Chondrocyte (in vitro differentiated cells): ENCODE results near the gene SPRR2E. TPM values are rescaled to one million over a fixed set of nuclear protein-coding genes. Genes with fewer than 3 reads are reported as not detected.
"Not testable (repeated sequence)": the region's sequence is repeated elsewhere in the genome, so short reads cannot be mapped to it uniquely, and the experiment has no call there.

Experiments used
- DNase-seq: peaks from one replicate; pipeline ENCODE4 v3.0.0; 2021; ENCODE audit warnings: mixed read lengths, low spot score
- H3K27ac Mint-ChIP-seq: one replicate; pipeline ENCODE4 v1.8.0; 2021; ENCODE audit warnings: mild to moderate bottlenecking, moderate library complexity, mixed read lengths; ENCODE audit not compliant: unreplicated experiment
- H3K27me3 Mint-ChIP-seq: 2 replicates; pipeline ENCODE4 v1.8.0; 2021; ENCODE audit warnings: low read depth, mixed read lengths
- H3K36me3 Mint-ChIP-seq: 2 replicates; pipeline ENCODE4 v1.8.0; 2021; ENCODE audit warnings: low read depth, mixed read lengths
- H3K4me1 Mint-ChIP-seq: 2 replicates; pipeline ENCODE4 v1.8.0; 2021; ENCODE audit warnings: low read depth, mild to moderate bottlenecking, mixed read lengths
- H3K4me3 Mint-ChIP-seq: one replicate; pipeline ENCODE4 v1.8.0; 2021; ENCODE audit warnings: mild to moderate bottlenecking, moderate library complexity, mixed read lengths; ENCODE audit not compliant: unreplicated experiment
- H3K9me3 Mint-ChIP-seq: 2 replicates; pipeline ENCODE4 v1.8.0; 2021; ENCODE audit warnings: low read depth, mixed read lengths
- CTCF ChIP-seq: fragments of 200-600 bp; sonication (generic); IDR thresholded peaks from 2 replicates; pipeline ENCODE4 v1.5.0; 2021; ENCODE audit warnings: antibody characterized with exemption, mild to moderate bottlenecking, moderate library complexity
- total RNA-seq: library from RNA; stranded (reverse); gene quantifications from 3 replicates; pipeline ENCODE4 v1.2.1, GENCODE V29; 2021

SPRR2E gene
- total RNA-seq, 1 donor from 2014 or later: not detected

GRCh38 chr1:153058154-153058553 is 36.2 kb downstream of the SPRR2E start:
- DNase-seq: no peak
- Mint-ChIP-seq H3K9me3 (peaks cover 9% of the 10 kb centered on the region), H3K36me3 (no peaks in the 10 kb centered on the region), H3K27ac (no peak overlapping the region), H3K4me3 (no peak overlapping the region), H3K4me1 (no peaks in the 10 kb centered on the region), H3K27me3 (peaks cover 4% of the 10 kb centered on the region)
- no peak for TF ChIP-seq CTCF

- Mint-ChIP-seq H3K27ac (no peak within 1 kb of the TSS), H3K27me3 (peaks cover 4% of the 10 kb centered on the region), H3K9me3 (peaks cover 16% of the 10 kb centered on the region), H3K36me3 (no peaks in the 10 kb centered on the region), H3K4me3 (no peak within 1 kb of the TSS), H3K4me1 (no peaks in the 10 kb centered on the region)
- no peak for DNase-seq
- TF ChIP-seq CTCF: no peak
Measured at GRCh38 chr1:153057375-153057774, 37.0 kb downstream of the SPRR2E start, which contains the start of gene SPRR2A. Gene SPRR2A, minus strand, starts transcription at chr1:153057512. Its CDS starts 777 bp downstream, at chr1:153056735.

GRCh38 chr1:153056111-153056510 is 38.2 kb downstream of the SPRR2E start:
- not testable (repeated sequence) for H3K4me1 Mint-ChIP-seq, H3K27me3 Mint-ChIP-seq, DNase-seq, H3K36me3 Mint-ChIP-seq, H3K4me3 Mint-ChIP-seq, H3K27ac Mint-ChIP-seq
- peaks cover 25% of the 10 kb centered on the region for H3K9me3 Mint-ChIP-seq

- no peak for TF ChIP-seq CTCF
- no peak for DNase-seq
- no peak overlapping the region for H3K27ac Mint-ChIP-seq
- H3K27me3 Mint-ChIP-seq: peaks cover 6% of the 10 kb centered on the region
- H3K4me1 Mint-ChIP-seq: no peaks in the 10 kb centered on the region
- no peaks in the 10 kb centered on the region for H3K36me3 Mint-ChIP-seq
- peaks cover 28% of the 10 kb centered on the region for H3K9me3 Mint-ChIP-seq
- no peak overlapping the region for H3K4me3 Mint-ChIP-seq
Measured at GRCh38 chr1:153049211-153049610, 45.1 kb downstream of the SPRR2E start.

Other genes with a start within 250 kb of the SPRR2E start
- not detected in 3 replicates for gene LCE7A, start 234.5 kb downstream of the SPRR2E start, total RNA-seq
- not detected in 3 replicates for gene SMCP, start 216.2 kb downstream of the SPRR2E start, total RNA-seq
- not detected in 3 replicates for gene IVL, start 186.0 kb downstream of the SPRR2E start, total RNA-seq
- not detected in 3 replicates for gene SPRR5, start 147.3 kb downstream of the SPRR2E start, total RNA-seq
- not detected in 3 replicates for gene SPRR4, start 123.9 kb downstream of the SPRR2E start, total RNA-seq
- gene SPRR1A, start 110.4 kb downstream of the SPRR2E start, total RNA-seq: not detected in 3 replicates
- not detected in 3 replicates for gene SPRR3, start 92.8 kb downstream of the SPRR2E start, total RNA-seq
- not detected in 3 replicates for gene SPRR1B, start 63.3 kb downstream of the SPRR2E start, total RNA-seq
- gene SPRR2D, start 53.4 kb downstream of the SPRR2E start, total RNA-seq: not detected in 3 replicates
- not detected in 3 replicates for gene SPRR2A, start 37.0 kb downstream of the SPRR2E start, total RNA-seq
- not detected in 3 replicates for gene SPRR2B, start 22.9 kb downstream of the SPRR2E start, total RNA-seq
- not detected in 3 replicates for gene SPRR2F, start 19.0 kb upstream of the SPRR2E start, total RNA-seq
- gene SPRR2G, start 56.4 kb upstream of the SPRR2E start, total RNA-seq: not detected in 3 replicates
- not detected in 3 replicates for gene LELP1, start 108.9 kb upstream of the SPRR2E start, total RNA-seq
- not detected in 3 replicates for gene PRR9, start 123.1 kb upstream of the SPRR2E start, total RNA-seq
- not detected in 3 replicates for gene LORICRIN, start 165.2 kb upstream of the SPRR2E start, total RNA-seq
- not detected in 3 replicates for gene PGLYRP3, start 218.4 kb upstream of the SPRR2E start, total RNA-seq